HG03097 (cell line): Measurements from ENCODE around the gene VIPR2.

Experiments
- ATAC-seq: cut with Tn5 transposase; IDR thresholded peaks from one replicate; pipeline ENCODE4 v1.9.1; 2021; ENCODE audit not compliant: unreplicated experiment, low FRiP score

VIPR2 gene

DNA sequence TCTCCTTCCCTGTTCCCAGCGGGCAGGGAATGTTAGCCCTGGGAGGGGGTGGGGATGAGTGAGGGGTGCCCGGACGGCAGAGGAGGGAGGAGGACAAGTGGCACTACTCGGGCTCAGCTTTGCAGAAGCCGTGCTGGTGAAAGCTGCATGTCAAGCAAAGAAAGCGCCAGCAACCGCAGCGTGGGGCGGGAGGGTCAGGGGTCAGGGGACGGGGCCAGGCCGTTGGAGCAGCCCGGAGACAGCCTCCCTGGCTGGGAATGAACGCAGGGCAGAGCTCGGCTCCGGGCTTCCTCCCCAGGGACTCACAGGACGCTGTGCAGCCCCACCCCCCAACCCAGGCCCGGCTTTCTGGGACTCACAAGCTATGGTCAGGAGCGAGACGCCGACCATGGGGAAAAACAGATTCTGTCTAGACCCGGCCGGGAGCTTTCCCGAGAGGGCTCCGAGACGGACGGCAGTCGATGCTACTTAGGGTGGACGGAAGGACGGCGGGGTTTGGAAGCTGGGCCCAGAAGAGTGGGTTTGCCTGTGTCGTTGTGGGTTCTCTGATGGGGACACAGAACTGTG lies 113.4 kb downstream of the VIPR2 start:
- no peak for ATAC-seq

DNA sequence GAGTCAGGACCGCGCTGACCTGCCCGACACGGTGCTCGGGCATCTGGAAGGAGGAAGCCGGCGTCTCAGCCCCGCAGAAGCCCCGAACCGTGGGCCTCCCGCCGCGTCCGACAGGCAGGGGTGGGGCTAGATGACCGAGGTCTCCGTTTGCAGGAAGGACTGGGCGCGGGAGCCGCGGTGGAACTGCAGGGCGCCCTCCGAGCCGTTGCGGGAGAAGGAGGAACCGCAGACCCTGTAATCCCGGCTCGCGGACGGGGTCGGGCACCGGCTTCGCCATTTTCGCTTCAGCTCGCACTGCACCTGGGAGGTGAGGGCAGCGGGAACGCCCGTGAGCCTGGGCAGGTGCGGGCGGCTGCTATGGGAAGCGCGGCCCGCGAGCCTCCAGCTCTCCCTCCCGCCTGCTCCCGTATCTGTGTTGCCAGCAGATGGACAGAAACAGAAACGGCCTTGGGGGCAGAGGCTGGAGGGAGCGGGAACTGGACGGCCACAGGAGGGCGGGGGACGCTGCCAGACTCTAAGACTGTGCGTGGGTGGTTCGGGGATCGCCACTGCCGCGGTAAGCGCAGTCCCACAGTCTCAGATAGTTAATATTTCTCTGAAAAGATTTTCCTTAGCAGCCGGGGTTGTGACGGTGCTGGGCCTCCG lies 114.1 kb downstream of the VIPR2 start:
- no peak for ATAC-seq

GRCh38 chr7:159028508-159029401 lies 115.9 kb downstream of the VIPR2 start:
- no peak for ATAC-seq

DNA sequence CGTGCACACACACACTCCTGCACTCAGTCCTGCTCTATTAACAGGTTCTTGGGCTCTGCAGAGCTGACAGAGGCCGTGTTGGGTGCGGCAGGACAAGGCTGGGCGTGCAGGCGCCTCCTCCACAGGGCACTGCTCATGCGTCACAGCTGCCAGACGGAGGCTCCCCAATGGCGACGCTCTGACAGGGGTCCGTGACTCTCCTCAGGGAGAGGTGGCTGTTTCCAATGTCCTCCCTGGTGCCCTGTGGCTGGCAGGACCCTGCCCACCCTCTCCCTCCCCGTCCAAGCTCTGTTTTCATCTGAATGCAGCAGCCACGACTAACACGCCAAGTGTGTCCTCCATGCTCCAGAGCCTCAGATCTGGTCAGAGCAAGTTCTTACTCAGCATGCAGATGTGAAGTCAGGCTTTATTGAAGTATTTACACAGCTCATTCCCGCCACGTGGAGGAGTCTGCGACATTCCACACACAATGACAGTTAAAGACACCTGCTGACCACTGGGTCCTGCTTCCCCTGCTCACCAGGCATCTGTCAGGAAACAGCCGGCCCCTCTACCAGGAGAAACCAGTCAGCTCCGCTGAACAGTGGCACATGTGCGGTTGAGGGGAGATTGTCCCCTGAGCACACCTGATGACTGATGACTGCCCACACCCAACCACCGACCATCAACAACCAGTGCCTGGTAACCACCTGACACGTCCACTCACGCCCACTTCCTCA lies 116.7 kb downstream of the VIPR2 start:
- no peak for ATAC-seq

GRCh38 chr7:159027056-159027788 lies 117.4 kb downstream of the VIPR2 start:
- ATAC-seq, result no peak

DNA sequence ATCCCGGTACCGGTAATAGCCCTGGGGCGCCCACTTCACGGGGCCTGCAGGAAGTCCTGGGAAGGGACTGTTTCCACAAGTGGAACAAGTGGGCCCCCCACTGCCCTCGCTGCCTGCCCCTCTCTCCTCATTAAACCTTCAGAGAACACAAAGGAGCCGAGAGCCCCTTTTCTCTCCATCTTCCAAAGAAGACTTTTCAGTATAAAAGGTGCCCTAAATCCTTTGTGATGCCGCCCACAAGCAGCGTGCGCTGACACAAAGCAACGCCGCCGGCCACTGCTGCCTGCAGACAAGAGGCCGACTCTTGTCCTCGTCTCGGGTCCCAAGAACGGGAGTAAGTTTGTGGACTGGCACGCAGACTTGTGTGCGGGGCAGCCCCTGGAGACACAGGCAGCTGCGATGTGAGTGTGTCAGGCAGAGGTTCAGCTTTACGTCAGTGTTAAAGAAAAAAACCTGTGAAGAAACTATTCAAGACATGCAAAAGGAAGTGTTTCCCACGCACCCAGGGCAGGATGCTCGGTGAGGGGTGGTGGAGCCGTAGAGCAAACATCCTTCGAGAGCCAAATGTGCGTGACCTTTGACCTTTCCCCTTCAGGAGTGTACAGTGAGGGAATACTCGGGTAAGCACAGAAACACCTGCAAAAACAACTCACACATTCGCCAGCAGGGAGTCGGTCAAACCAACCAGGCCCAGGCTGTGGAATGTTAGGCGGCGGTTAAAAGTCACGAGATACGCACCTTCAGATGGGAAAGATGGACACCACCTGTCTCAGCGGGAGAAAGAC lies 118.2 kb downstream of the VIPR2 start:
- no peak for ATAC-seq

- no peak for ATAC-seq
These were observed 119.4 kb downstream of the VIPR2 start for GRCh38 chr7:159025161-159025779.

- no peak for ATAC-seq
These were observed 120.3 kb downstream of the VIPR2 start for GRCh38 chr7:159024280-159024951.

DNA sequence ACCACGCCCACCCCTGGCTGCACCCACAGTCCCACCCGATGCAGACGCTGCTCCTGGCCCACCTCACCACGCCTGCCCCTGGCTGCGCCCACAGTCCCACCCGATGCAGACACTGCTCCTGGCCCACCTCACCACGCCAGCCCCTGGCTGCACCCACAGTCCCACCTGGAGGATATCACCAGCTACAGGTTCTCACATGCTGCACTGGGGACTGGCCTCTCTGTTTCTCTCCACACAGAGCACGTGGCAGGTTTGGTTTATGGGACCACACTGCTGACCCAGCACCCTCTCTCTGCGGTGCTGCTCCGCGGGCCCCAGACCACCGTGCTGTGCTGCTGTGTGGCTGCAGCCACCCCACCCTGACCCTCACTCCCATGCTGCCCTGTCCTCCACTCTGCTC lies 120.9 kb downstream of the VIPR2 start:
- no peak for ATAC-seq

- ATAC-seq, result no peak
These were observed 121.5 kb downstream of the VIPR2 start for GRCh38 chr7:159023206-159023605.

DNA sequence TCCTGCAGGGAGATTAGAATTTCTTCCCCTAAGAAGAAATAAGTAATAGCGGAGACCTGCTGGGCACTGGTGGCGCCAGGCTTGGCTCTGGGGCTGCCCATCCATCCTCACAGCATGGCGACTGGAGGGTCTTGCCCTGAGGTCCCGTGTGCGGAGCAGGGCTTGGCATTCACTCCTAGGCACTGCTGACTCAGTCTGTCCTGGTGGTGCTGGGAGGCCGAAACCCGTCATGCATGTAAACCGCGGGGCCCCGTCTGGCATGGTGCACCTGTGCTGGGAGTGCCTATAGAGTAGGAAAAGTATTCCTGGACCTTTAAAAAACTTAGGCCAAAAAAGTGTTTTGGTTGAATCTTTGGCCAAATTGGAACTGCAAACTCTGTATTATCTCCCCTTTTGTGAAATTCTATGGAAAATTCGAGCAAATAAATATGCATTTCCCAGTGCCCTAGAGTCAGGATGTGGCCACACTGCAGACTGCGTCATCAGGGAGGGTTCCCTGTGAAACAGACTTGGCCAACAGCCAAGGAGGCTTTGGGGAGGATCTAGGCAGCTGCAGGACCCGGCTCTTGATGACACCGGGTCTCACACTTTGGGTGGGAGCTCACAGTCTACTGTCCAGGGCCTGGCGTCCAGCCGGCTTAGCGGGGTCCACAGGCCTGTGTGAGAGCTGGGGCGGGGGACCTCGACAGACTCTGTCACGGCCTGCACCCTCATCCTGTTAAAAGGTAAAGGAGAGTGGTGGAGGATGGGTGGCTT lies 122.3 kb downstream of the VIPR2 start:
- no peak for ATAC-seq

- ATAC-seq, result no peak
These were observed 123.7 kb downstream of the VIPR2 start for GRCh38 chr7:159020987-159021386.

DNA sequence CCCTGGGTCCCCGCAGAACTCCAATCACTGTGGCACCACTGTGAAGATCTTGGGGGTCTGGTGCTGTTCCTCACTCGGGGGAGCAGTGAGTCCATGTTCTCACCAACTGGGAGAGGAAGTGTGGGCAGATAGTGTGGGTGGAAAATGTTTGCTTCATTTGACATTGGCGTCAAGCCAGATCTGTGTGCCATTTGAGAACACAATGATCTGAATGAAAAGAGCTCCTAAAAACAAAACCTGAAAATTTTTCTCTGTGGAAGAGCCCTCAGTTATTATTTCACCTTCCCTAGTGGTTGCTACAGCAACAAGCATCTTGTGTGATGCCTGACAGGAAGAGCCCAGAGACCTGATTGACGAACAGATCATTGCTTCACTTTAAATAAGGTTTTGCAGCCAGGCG lies 125.6 kb downstream of the VIPR2 start:
- no peak for ATAC-seq

GRCh38 chr7:159017741-159018140 lies 126.9 kb downstream of the VIPR2 start:
- no peak for ATAC-seq

- ATAC-seq, result no peak
These were observed 127.5 kb downstream of the VIPR2 start for GRCh38 chr7:159017210-159017609.

GRCh38 chr7:159016591-159016990 lies 128.1 kb downstream of the VIPR2 start:
- no peak for ATAC-seq

GRCh38 chr7:159015454-159016410 lies 128.9 kb downstream of the VIPR2 start:
- ATAC-seq, result no peak
